Caco-2 (cell line): ENCODE measurements around the gene OLA1. TPM values are rescaled to one million over a fixed set of nuclear protein-coding genes. Genes with fewer than 3 reads are reported as not detected.

Experiments used
- BruUV-seq: library from RNA; stranded (reverse); fragments of 400-500 nt; replicated peaks from 2 replicates; lab custom pipeline; 2021; lab: Mats Ljungman, UMichigan
- CTCF ChIA-PET: fragments of 300-600 bp; sonication (Branson Sonifier 250); formaldehyde crosslinking; loops from one replicate; lab custom pipeline; 2022; ENCODE audit warnings: antibody characterized with exemption; lab: Charles Lee
- POLR2A ChIA-PET: fragments of 300-600 bp; sonication (Branson Sonifier 250); formaldehyde crosslinking; loops from one replicate; lab custom pipeline; 2022; ENCODE audit warnings: antibody characterized with exemption; lab: Charles Lee
- DNase-seq, 2 experiments: peaks; one replicate each; pipeline versions ENCODE4 v3.0.0 to v3.0.0-alpha.2; 2020 to 2022
- H3K27me3 ChIP-seq: replicated peaks from 2 replicates; pipeline ENCODE4 v1.6.0; 2011; ENCODE audit warnings: low read length; ENCODE audit not compliant: control insufficient read depth, insufficient read depth
- H3K36me3 ChIP-seq: 2 replicates; pipeline ENCODE4 v1.5.1; 2011; ENCODE audit warnings: low read length; ENCODE audit not compliant: control insufficient read depth, insufficient read depth
- H3K4me1 ChIP-seq: fragments of 250-450 bp; sonication (Bioruptor Pico); 2 replicates; pipeline ENCODE4 v1.5.1; 2020; ENCODE audit warnings: mild to moderate bottlenecking
- H3K4me3 ChIP-seq: 2 replicates; pipeline ENCODE4 v1.5.1; 2011; ENCODE audit warnings: low read depth, mild to moderate bottlenecking, control low read depth, low read length
- H3K9me3 ChIP-seq: fragments of 250-450 bp; sonication (Bioruptor Pico); 2 replicates; pipeline ENCODE4 v1.5.1; 2020; ENCODE audit warnings: mild to moderate bottlenecking, moderate library complexity
- H3K27ac Mint-ChIP-seq: one replicate; pipeline ENCODE4 v1.8.0; 2022; ENCODE audit warnings: mixed read lengths; ENCODE audit not compliant: unreplicated experiment
- H3K27me3 Mint-ChIP-seq: one replicate; pipeline ENCODE4 v1.8.0; 2022; ENCODE audit warnings: mixed read lengths; ENCODE audit not compliant: insufficient read depth, unreplicated experiment
- H3K36me3 Mint-ChIP-seq: one replicate; pipeline ENCODE4 v1.8.0; 2022; ENCODE audit warnings: mild to moderate bottlenecking, mixed read lengths; ENCODE audit not compliant: insufficient read depth, unreplicated experiment
- H3K4me1 Mint-ChIP-seq: one replicate; pipeline ENCODE4 v1.8.0; 2022; ENCODE audit warnings: low read depth, mixed read lengths; ENCODE audit not compliant: unreplicated experiment
- H3K4me3 Mint-ChIP-seq: one replicate; pipeline ENCODE4 v1.8.0; 2022; ENCODE audit warnings: mild to moderate bottlenecking, moderate library complexity, mixed read lengths; ENCODE audit not compliant: unreplicated experiment
- H3K9me3 Mint-ChIP-seq: one replicate; pipeline ENCODE4 v1.8.0; 2022; ENCODE audit warnings: mixed read lengths; ENCODE audit not compliant: unreplicated experiment
- intact Hi-C: fragments of 100-400 bp; cut with micrococcal nuclease; formaldehyde crosslinking; loops from one replicate; pipeline ENCODE4 v1.10.0; 2022; ENCODE audit not compliant: unreplicated experiment
- total RNA-seq: library from RNA; stranded (reverse); gene quantifications from 2 replicates; pipeline ENCODE4 v1.2.3, GENCODE V29; 2022
- TF ChIP-seq, protein P1 (sequence below), 2 experiments: fragments of 200-600 bp in 1 of 2; IDR thresholded peaks; 1 replicate in 1 of 2; 2 replicates in 1 of 2; pipeline versions ENCODE4 v1.5.1 to v1.8.0; 2011 to 2022; ENCODE audit warnings: antibody characterized with exemption in 1 of 2, control low read depth in 1 of 2, inconsistent platforms in 1 of 2, low read depth in 1 of 2, low read length in 1 of 2, mild to moderate bottlenecking in 1 of 2, moderate library complexity in 1 of 2; ENCODE audit not compliant: insufficient read depth in 1 of 2, severe bottlenecking in 1 of 2, unreplicated experiment in 1 of 2

Gene OLA1
- total RNA-seq, 1 experiment from 2014 or later = 177 TPM

DNA sequence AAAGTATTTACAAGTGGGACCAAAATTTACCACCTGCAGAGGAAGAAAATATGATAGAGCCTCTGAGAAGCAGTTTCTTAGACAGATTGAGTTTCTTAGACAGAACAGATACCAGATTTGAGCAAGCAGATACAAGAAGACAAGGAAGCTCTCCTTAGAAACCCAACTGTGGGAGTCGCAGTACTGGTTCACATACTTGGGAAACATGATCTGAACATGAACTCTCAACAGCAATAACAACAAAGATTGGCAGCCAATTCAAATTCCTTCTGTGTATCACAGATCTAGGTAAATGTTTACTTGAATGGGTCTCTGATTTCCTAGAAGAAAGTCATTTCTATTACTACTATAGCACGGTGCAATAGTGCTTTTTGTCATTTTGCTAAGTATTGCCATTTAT, 82.1 kb downstream of the OLA1 start:
- Histone ChIP-seq H3K9me3 (peaks cover 16% of the 10 kb centered on the region), H3K4me1 (no peaks in the 10 kb centered on the region), H3K4me3 (no peak overlapping the region), H3K36me3 (no peaks in the 10 kb centered on the region; the same call in 1 of the 2 replicates), H3K27me3 (no peaks in the 10 kb centered on the region)
- ChIA-PET POLR2A (no interaction called here), CTCF (no interaction called here)
- no peaks in the 10 kb centered on the region for H3K4me1 Mint-ChIP-seq
- H3K4me3 Mint-ChIP-seq = no peak overlapping the region
- H3K27me3 Mint-ChIP-seq = no peaks in the 10 kb centered on the region
- H3K36me3 Mint-ChIP-seq = peaks cover 16% of the 10 kb centered on the region
- no peak overlapping the region for H3K27ac Mint-ChIP-seq
- intact Hi-C loops = no loop called here
- TF ChIP-seq, protein P1, sequence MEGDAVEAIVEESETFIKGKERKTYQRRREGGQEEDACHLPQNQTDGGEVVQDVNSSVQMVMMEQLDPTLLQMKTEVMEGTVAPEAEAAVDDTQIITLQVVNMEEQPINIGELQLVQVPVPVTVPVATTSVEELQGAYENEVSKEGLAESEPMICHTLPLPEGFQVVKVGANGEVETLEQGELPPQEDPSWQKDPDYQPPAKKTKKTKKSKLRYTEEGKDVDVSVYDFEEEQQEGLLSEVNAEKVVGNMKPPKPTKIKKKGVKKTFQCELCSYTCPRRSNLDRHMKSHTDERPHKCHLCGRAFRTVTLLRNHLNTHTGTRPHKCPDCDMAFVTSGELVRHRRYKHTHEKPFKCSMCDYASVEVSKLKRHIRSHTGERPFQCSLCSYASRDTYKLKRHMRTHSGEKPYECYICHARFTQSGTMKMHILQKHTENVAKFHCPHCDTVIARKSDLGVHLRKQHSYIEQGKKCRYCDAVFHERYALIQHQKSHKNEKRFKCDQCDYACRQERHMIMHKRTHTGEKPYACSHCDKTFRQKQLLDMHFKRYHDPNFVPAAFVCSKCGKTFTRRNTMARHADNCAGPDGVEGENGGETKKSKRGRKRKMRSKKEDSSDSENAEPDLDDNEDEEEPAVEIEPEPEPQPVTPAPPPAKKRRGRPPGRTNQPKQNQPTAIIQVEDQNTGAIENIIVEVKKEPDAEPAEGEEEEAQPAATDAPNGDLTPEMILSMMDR (IDR thresholded peaks at IDR 0.05; ENCODE audit: insufficient read depth in 1 of 2, low read depth in 1 of 2, low read length in 1 of 2, severe bottlenecking in 1 of 2, unreplicated experiment in 1 of 2) = no peak
- peaks cover 35% of the 10 kb centered on the region for H3K9me3 Mint-ChIP-seq
- BruUV-seq = no TSS peak
- no peak for DNase-seq

DNA sequence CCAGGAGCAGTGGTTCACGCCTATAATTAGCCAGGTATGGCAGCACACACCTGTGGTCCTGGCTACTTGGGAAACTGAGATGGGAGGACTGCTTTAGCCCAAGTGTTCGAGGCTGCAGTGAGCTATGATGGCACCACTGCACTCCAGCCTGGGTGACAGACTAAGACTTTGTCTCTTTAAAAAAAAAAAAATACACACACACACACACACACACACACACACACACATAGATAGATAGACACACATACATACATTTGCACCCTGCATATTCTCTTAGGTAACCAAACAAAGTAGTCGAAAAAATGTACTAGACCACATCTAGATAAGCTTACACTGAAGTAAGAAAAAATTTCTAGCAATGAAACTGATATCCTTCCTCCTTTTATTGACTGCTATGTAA, 86.8 kb downstream of the OLA1 start:
- no peak overlapping the region for H3K4me3 ChIP-seq
- H3K27me3 ChIP-seq = no peaks in the 10 kb centered on the region
- H3K36me3 ChIP-seq = no peaks in the 10 kb centered on the region
- Mint-ChIP-seq H3K4me3 (no peak overlapping the region), H3K9me3 (no peaks in the 10 kb centered on the region), H3K36me3 (peaks cover 6% of the 10 kb centered on the region), H3K4me1 (no peaks in the 10 kb centered on the region), H3K27ac (no peak overlapping the region), H3K27me3 (no peaks in the 10 kb centered on the region)
- POLR2A ChIA-PET = no interaction called here
- H3K9me3 ChIP-seq = no peaks in the 10 kb centered on the region; the same call in 1 of the 2 replicates
- TF ChIP-seq, protein P1 (IDR thresholded peaks at IDR 0.05; ENCODE audit: insufficient read depth in 1 of 2, low read depth in 1 of 2, low read length in 1 of 2, severe bottlenecking in 1 of 2, unreplicated experiment in 1 of 2) = no peak
- intact Hi-C loops = no loop called here
- no TSS peak for BruUV-seq
- CTCF ChIA-PET = interaction anchor here (0.6 kb wide), 2 partner anchors 13 to 537 kb away, joined by 3 read pairs; no protein-coding TSS in a partner anchor
- DNase-seq = no peak
- H3K4me1 ChIP-seq = no peaks in the 10 kb centered on the region

DNA sequence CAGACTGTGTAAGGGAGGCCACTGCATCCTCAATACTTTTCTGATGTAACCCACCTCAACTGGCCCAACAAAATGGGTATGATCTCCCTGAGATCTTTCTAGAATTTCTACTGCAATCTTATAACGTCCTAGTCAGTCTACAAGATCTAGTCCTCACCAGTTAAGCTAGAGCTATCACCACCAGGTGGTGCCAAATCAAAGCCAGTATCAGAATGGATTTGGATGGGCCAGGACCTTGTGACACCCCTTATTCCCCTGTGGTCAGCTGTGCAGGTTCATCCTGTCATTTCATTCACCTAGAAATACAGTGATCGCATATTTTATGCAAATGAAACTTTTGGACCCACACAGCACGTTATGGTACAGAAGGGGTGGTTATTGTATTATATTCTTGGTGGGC, 90.3 kb downstream of the OLA1 start:
- no peak overlapping the region for H3K27ac Mint-ChIP-seq

More for the DNA sequence above, 90.3 kb downstream of the OLA1 start:
- H3K36me3 ChIP-seq = no peaks in the 10 kb centered on the region
- no peaks in the 10 kb centered on the region for H3K27me3 Mint-ChIP-seq
- H3K9me3 ChIP-seq = no peaks in the 10 kb centered on the region
- peaks cover 6% of the 10 kb centered on the region for H3K36me3 Mint-ChIP-seq
- H3K27me3 ChIP-seq = no peaks in the 10 kb centered on the region
- no TSS peak for BruUV-seq
- H3K4me3 Mint-ChIP-seq = no peak overlapping the region
- DNase-seq = peak; percentile 69 to 75
- peaks cover 20% of the 10 kb centered on the region for H3K4me1 Mint-ChIP-seq
- no peaks in the 10 kb centered on the region for H3K9me3 Mint-ChIP-seq
- TF ChIP-seq, protein P1 (IDR thresholded peaks at IDR 0.05; ENCODE audit: insufficient read depth in 1 of 2, low read depth in 1 of 2, low read length in 1 of 2, severe bottlenecking in 1 of 2, unreplicated experiment in 1 of 2) = peak; percentile 56 to 80
- H3K4me3 ChIP-seq = no peak overlapping the region
- CTCF ChIA-PET = interaction anchor here (0.6 to 1.5 kb wide), 9 partner anchors 10 to 201 kb away, joined by 3 to 24 read pairs (median 4); no protein-coding TSS in a partner anchor
- no peaks in the 10 kb centered on the region for H3K4me1 ChIP-seq
- intact Hi-C loops = loop anchor here (1.0 to 10.0 kb wide), 2 partner anchors 183 to 387 kb away; no protein-coding TSS in a partner anchor
- POLR2A ChIA-PET = no interaction called here
